Stimulated activated CD4-positive, alpha-beta T cell treated with anti-CD3 and anti-CD28 coated beads, Interleukin-4, amount 100 ng/mL, for 4 hours (primary cell): Measurements from ENCODE around the gene CLBA1.

ENCODE experiments used
- DNase-seq, 2 experiments: peaks; one replicate each; pipeline ENCODE4 v3.0.0-alpha.2; 2020

The CLBA1 gene

DNA sequence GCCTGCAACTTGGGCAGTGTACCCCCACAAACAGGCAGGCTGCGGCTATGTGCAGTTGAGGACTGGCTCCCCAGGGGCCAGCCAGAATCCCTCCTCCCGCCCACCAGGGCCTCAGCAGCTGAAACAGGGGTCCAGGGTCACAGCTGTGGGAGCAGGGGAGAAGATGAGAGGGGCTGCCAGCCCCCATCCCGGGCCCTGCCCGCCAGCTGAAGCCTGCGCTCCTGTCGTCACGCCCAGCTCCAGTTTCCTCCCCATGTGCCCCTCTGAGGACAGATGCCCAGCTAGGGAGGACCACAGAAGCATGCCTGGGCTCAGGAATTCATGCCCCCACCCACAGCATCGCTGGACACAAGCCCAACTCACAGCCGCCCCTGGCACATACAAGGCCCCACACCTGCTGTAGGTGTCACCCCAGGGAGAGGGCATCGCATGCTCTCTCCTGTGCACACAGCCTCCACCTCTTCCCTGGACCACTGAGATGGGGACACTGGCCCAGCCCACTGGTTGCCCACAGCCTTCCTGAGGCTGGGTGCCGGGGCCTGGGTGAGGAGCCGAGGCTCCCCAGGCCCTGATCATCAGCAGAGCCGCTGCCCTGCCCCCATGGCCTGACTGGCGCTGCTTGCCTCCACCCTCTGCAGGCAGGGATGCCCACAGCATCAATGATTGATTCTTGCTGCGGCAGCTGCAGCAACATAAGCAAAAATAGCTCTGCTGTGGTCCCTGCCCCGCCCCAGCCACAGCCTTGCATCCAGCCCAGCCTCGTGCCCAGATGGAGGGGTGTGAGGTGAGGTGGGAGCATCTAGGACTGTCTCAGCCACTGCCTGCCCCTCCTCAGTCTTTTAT lies 3.7 kb upstream of the CLBA1 start:
- DNase-seq: no peak

DNA sequence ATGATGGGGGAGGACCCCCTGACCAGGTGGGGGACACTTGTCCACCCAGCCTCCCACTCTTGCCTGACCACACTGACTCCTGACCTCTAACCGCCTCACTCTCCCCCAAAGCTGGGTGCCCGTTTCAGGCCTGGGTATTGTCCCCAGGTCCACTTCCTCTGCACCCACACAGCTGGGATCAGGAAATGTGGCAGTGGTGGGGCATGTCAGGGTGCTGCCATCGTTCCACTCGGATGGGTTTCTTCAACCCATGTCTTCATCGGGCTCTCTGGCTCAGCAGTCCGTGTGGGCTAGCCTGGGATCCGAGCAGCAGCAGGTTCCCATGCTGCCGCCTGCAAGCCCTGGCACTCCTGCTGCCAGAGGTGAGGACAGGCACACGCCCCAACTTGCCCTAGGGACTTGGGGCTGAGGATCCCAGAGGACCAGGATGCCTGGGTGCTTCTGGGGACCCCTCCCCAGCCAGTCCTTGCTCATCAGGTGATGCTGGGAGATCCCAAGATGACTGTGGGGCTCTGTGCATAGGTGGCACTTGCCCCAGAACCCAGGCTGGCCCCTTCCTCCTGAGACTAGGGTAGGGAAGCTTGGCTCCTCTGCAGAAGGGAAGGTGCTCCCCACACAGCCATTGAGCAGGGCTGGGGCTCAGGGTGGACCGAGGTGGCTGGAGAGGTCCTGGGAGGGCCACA lies 2.9 kb upstream of the CLBA1 start:
- no peak for DNase-seq

DNA sequence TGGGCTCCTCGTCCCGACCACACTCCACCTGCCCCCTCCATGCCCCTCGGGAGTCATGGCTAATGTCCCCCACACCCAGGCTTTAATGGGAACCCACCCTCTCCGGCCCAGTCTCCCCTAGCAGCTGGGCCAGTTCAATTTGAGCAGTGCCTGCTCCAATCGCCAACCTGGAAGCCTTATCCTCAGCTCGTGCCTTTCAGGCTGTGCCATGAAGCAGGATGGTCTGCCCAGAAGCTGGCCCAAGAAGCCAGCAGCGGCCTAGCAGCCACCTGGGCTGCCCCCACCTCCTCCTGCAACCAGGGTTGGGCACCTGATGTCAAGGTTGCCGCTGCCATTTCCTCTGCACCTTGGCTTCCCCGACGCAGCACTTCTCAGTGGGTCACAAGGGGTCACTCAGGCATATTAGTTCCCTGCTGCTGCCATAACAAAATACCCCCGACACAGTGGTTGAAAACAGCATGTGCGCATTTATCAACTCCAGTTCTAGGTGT lies 2.3 kb upstream of the CLBA1 start:
- no peak for DNase-seq

DNA sequence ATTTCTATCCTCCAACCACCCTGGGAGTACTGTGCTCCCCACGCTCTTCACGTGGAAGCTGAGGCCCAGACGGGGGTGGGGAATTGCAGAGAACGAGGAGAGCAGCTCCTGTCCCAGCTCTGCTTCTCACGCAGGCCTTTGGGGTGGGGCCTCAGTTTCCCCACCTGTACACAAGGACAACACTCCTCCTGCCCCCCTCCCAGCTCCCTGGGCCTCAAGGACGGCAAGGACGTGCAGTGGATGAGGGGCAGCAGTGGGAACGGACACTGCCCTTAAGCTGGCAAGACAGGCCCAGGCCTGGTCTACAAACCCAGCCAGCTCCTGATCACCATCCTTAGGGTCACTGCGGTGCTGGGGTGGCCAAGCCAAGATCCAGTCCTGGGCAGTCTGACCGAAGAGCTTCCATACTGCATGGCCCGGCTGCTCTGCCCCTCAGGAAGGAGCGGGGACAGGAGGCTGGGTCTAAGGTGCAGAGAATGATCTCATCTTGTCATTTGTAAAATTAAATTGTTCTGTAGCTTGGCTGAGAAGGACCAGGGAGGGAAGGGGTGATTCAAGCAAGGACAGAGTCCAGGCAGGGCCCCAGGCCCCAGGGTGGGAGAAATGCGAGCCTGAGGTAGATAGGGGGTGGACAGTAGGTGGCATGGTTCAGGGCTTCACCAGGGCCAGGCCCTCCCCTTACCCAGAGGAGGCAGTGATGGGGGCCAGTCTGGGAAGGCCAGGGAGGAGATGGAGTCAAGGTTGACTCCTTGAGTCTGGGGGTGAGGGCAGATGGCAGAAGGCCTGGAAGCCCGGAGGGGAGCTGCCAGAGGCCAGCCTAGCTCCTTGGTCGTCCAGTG lies 1.3 kb upstream of the CLBA1 start:
- no peak for DNase-seq

DNA sequence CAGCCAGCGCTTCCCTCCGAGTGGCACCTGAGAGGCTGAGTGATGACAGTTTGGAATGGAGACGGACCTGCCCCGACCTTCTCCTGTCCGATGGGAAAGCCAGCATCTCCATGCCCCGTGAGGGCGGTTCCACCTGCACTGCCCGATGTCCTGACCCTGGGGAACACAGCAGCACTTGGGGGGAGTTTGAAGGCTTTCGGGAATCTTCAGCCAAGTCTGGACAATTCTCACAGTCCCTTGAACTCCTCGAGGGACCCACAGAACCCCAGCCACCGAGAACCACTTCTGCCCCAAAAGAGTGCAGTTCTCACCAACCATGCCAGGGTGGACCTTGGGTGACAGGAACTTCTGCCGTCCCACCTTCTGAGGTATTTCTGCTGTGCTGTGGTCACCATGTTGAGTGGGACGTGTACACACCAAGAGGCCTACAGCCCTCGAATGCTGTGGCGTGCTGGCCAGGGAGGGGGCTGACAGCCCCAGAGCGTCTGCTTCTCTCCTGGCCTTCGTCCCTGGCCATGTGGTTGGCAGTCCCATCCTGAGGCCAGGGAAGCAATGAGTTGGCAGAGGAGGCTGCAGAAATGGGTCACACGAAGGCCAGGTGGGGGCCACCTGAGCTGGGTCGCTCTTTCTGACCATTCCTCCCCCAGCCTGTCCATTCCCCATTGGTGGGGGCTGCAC lies 1.0 kb downstream of the CLBA1 start:
- no peak for DNase-seq

DNA sequence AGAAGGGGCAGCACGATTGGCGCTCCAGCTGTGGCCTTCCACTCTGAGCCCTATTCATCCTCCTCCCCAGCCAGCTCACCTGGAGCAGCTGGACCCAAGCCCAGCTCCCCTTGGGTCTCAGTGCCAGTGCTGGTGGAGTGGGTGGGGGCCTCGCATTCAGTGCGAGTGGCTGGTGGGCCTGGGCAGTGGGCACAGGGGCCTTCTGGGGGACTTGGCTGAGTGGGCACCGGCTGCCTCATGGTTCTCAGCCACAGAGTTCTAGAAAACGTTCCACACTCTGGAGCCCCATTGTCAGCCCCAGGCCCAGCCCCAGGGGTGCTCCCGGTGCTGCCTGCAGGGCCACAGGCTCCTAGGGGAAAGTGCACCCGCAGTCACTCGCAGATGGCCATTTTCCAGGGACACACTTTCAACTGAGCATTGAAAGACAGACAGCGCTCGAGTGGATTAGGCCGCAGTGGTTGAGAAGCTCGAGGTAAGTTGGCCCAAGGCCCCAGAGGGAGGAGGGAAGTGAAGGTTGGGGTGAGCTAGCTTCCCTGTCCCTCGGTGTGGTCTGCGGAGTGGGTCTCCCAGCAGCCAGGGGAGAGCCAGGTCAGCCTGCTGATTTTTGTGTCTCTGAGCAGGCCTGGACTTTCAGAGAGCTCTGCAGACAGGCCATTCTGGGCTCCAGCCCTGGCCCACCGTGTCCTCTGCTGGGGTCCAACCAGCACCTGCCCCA lies 3.8 kb downstream of the CLBA1 start:
- DNase-seq: no peak

DNA sequence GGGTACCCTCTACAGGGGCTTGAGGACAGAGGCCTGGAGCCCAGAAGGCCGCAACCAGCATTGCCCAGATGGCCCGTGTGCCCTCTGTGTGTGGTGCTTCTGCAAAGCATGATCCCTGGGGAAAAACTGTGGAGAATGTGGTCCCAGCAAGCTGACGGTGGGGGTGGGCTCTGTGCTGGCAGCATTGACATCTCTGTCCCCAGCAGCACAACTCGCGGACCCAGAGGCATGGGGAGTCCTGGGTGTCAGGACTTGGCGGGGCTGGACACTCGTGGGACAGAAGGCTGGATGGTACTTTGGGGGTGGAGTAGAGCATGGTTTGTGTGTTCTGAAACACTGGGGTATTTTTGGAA lies 4.3 kb downstream of the CLBA1 start:
- DNase-seq: no peak

DNA sequence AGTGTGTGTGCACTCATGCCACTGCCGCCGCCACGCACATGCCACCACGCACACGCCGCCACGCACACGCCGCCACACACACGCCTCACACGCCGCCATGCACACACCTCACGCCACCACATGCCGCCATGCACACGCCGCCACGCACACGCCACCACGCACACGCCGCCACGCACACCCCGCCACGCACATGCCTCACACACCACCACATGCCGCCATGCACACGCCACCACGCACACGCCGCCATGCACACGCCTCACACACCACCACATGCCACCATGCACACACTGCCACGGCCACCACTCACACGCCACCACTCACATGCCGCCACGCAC lies 6.3 kb downstream of the CLBA1 start:
- DNase-seq: no peak

DNA sequence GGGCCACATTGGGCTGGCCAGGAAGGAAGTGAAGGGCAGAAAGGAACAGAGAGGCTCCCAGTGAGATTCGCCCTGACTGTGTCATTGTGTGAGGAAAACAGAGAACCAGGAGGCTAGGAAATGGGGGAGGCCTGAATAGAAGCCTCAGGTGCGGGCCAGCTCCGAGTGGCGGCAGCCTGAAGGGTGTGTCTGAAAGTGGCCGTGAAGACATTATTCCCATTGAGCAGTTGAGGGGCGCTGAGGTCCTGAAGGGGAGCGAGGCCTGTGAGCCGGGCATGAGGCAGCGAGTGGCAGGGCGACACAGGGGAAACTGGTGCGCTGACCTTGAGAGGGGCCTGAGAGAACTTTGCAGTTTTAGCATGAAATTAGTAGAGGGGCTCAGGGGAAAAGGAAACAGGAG lies 6.9 kb downstream of the CLBA1 start:
- no peak for DNase-seq

DNA sequence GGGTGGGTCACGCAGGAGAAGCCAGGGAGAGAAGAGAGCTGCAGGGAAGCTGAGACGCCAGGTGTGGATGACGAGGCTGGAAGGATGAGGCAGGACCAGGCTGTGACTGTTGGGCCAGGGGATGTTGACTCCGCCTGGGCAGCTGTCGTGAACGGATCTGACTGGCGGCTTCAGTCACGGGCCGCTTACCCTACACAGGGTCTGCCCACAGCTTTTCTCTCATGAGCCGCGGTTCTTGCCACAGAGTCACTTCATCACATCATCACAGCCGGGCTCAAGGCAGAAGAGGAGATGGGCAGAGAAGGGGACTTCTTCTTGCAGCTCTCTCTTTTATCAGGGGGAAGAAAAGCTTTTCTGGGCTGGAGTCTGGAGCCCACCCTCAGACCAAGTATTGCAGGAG lies 7.7 kb downstream of the CLBA1 start:
- no peak for DNase-seq

DNA sequence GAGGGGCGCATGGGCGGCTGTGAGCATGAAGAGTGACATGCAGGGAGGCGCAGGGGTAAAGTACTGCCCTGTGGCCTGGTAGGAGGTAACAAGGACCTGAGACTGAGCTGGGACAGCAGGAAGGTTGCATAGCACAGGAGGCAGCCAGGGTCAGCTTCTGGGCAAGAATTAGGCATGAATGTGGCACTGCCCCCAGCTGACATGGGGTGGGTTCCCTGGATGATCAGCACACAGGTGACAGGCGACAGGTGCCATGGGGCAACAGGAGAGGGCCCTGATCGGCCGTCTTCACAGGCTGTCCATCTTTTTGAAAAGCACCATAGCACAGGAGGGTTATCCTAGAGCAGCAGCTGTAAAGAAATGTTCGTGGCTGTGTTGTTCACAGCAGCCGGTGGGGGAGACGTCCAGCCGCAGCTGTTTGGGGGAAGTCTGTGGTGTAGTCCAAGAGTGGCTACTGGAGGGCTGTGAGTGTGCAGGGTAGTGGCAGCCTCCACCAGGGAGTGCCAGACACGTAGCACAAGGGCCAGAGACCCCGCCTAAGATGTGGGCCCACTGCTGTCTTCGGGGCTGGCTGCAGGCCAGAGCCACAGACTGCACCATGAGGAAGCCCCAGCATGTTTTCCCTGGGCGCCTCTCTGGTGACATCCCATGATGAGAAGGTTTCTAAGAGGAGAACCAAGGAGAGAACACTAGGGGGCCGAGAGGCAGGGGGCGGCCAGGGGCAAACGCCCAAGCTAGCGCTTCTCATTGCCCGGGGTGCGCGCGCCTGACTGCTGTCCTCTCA lies 8.4 kb downstream of the CLBA1 start:
- DNase-seq: no peak

DNA sequence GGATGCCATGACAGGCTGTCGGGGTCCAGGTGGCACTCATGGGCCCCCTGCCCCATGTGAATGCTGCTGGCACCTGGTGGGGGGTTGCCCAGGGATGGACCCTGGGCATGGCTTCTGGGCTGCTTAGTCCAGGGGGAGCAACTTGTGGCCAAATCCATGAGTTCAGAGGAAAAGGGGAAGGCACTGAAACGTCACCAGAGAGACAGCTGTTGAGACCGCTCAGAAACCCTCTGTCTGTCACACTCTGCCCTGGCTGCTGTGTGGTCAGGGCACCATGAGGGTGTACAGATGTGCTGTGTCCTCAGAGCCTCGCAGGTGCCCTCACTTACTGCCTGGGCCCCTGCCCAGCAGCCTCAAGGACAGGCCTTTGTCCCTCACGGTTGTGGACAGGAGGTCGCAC lies 9.4 kb downstream of the CLBA1 start:
- no peak for DNase-seq

DNA sequence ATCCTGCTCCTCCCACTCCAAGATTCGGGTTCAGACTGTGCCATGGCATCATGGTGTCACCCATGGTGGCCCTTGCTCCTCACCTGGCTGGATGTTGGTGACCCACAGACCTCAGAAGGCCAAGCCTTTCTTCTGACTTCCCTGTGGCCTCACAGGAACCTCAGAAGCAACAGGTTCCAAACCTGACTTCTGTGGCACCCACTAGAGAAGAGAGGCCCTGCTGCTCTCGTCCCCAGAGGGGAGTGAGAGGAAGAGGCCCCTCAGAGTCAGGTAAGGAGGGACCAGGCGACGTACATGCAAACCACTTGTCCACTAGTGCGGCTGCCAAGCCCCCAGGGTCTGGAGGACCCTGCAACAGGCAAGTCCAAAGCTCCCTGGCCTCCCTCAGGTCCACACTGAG lies 10.4 kb downstream of the CLBA1 start:
- no peak for DNase-seq

DNA sequence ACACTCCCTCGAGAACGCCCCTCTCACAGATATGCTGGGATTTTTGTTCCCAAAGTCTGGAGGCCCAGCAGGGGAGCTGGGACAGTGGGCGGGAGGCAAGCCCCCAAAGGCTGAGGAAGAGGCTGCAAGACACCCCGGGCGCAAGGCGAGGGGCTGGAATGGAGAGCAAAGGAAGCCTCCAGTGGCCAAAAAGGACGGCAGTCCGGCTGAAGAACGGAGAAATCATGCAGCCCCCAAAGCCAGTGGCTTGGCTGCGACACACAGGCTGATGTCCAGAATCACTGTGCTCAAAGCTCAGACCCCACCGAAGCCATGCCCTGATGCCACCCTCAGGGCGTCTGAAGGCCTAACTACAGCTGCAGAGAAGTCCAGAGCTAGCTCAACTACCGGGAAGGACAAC lies 10.9 kb downstream of the CLBA1 start:
- DNase-seq: no peak

DNA sequence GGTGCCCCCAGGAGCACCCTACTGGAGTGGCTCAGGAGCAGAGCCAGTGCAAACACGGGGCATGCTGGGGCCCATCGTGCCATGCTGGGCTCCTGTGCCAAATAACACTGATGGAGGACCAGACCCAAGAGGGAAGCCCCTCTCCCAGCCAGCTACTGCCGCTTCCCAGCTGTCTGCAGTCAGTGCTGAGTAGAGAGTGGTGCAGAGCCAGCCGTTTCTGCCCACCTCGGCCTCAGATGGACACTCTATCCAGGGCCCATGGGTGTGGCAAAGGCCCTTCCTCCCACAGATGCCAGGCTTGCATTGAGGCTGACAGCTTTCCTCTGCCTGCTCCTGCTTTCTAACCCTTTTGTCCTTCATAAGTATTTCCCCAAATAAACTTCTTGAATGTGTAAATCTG lies 13.2 kb downstream of the CLBA1 start:
- DNase-seq: no peak

DNA sequence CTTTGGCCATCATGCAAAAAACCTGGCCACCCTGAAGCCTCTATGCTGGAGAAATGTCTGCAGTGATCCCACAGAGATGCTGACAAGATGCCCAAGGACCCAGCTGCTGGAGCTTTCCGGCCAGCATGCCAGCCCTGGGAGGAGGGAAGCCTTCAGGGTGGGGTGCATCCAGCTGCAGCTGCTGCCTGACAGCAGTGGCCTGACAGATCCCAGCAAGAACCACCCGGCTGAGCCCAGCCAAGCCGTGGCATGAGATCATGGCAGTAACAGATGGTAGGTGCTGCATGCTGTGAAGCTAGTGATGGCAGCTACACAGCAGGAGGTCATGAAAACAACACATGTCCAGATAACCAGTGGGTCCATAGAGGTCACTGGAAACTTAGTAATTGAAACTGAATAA lies 13.8 kb downstream of the CLBA1 start:
- DNase-seq: no peak

DNA sequence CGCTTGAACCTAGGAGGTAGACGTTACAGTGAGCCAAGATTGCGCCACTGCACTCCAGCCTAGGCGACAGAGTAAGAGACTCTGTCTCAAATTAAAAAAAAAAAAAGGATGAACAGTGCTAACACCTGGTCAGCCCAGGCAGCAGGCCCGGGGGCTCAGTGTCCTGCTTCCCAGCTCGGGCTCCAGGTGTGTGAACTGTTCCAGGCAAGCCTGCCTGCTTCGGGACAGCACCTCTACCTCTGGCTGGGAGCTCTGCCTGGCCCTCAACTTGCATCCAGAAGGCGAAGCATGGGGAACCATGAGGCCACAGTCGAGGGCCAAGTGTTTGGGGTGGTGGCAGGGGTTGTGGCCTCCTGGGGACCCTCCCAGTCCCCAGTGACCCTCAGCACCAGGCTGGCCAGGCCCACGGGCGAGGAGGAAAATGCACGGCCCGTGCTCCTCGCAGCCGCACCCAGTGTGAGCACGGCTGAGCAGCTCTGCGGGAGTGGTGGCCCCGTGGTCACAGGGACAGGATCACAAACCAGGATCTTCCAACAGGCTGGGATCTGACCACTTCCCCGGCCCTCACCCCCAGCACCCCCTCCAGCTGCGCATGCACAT lies 19.8 kb downstream of the CLBA1 start:
- no peak for DNase-seq

DNA sequence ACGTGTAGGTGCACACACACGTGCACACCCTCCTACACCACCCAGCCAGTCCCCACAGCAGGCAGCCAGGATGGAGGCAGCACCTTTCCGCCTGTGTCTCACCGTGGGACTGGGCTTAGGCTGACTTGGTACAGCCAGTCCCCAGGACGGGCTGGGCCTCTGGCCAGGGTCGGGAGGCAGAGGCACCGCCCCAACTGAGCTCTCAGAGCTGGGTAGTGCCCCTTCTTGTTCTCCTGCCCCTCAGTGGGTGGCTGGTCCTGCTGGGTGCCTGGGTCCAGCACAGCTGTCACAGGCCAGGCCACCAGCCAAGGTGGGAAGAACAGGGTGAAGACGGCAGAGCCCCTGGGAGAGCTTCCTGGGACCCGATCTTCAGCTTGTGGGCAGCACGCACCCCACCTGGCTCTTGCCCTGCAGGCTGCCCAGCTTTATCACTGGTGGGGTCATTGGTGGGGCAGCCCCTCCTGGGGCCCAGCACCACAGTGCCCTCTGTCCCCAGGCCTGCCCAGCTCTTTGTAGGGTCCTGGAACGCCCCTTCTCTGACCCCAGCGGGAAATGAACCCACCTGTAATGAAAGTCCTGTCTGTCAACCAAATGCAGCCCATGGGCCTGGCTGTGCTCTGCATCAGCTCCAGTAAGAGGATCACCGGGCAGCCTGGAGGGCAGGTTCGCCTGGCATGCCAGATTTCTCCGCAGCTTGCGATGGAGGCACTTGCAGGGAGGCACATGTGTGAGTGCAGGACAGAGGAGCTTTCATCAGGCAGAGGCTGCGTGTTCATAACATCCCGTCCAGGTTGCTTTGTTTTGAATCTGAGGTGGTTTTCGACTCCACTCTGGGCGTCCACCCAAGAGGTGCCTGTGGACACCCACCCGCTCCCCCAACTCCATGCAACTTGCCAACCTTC lies 20.6 kb downstream of the CLBA1 start:
- DNase-seq: no peak

DNA sequence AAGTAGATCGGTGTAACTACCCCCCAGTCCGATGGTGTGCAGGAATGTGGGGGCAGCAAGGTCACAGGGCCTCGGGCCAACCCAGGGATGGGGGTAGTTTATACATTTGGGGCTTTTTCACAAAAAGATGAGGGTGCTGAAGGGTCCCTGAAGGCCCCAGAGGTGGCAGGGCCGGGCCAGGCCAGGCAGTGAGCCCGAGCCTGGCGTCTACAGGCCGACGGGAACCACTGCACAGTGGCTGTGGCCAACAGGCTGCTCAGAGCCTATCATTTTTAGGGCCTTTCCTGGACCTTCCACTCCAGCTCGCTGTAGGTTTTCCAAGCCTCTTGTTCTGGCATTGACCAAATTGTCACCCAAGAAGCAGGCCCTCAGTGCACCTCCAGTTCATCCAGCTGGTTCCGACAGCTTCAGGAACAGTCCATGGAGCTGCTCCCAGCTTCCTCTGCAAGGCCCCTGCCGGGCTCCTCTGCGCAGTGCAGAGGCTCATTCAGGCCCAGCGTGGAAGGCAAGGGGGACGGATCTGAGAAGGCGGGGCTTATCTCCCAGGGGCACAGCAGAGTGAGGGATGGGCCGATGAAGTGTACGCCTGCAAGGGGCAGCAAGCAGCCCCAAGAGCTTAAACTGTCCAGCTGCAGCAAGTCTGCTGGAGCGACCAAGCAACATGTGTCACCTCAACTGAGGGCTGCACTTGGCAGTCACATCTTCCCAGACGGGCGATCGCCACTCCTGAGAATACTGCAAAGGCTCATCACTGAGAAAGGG lies 21.4 kb downstream of the CLBA1 start:
- DNase-seq: no peak
